Measurements from ENCODE around the gene TNFRSF4.

DNA sequence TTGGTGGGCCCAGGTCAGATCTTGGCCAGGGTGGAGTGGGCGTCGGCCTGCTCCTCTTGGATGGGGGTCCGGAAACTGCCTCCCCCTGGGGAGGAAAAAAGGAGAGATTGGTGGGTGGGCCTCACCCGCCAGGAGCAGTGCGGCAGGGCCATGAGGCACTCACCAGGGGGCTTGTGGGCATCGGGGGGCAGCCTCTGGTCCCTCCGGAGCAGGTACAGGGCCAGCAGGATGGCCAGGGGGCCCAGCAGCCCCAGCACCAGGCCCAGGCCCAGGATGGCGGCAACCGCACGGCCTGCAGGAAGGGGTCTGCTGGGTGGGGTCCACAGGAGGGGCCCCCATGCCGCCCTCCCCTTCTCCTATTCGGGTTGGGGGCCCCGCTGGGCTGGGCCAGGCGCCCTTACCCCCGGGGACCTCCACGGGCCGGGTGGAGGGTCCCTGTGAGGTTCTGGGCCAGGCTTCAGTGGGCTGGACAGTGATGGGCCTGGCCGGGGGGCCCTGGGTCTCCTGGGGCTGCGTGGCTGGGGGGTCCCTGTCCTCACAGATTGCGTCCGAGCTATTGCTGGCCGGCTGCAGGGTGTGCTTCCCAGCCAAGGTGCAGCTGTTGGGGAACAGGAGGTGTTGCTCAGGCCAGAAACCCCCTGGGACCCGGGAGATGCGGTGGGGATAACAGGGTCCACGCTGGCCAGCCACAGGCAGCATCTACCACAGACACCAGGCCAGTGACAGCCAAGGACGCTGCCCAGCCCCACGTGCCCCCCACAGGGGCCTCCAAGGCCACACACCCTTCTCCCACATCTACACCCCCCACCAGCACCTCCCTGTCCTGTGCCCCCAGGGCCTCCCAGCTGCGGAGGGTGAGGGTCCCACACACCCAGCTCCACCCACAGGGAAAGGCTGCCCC lies 2.2 kb downstream of the TNFRSF4 start:
- no peak for TF ChIP-seq SIN3A (conservative IDR thresholded peaks at IDR 0.05 in 1 of 2, IDR thresholded peaks at IDR 0.05 in 1 of 2; ENCODE audit: low read depth in 1 of 2, low read length in 2 of 2)
- no peak for TF ChIP-seq HDAC6 (IDR thresholded peaks at IDR 0.05; ENCODE audit: low read depth, low read length)
- no peak for TF ChIP-seq POLR2AphosphoS5 (IDR thresholded peaks at IDR 0.05; ENCODE audit: low read depth, low read length)
- no peak for TF ChIP-seq POLR2A (IDR thresholded peaks at IDR 0.05; ENCODE audit: control extremely low read depth in 1 of 2, low read depth in 2 of 2, low read length in 2 of 2)
- no peak for TF ChIP-seq ASH2L (IDR thresholded peaks at IDR 0.05; ENCODE audit: low read length)
- TF ChIP-seq, protein P1, sequence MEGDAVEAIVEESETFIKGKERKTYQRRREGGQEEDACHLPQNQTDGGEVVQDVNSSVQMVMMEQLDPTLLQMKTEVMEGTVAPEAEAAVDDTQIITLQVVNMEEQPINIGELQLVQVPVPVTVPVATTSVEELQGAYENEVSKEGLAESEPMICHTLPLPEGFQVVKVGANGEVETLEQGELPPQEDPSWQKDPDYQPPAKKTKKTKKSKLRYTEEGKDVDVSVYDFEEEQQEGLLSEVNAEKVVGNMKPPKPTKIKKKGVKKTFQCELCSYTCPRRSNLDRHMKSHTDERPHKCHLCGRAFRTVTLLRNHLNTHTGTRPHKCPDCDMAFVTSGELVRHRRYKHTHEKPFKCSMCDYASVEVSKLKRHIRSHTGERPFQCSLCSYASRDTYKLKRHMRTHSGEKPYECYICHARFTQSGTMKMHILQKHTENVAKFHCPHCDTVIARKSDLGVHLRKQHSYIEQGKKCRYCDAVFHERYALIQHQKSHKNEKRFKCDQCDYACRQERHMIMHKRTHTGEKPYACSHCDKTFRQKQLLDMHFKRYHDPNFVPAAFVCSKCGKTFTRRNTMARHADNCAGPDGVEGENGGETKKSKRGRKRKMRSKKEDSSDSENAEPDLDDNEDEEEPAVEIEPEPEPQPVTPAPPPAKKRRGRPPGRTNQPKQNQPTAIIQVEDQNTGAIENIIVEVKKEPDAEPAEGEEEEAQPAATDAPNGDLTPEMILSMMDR (IDR thresholded peaks at IDR 0.05; ENCODE audit: control extremely low read depth in 1 of 3, insufficient read depth in 1 of 3, low read depth in 1 of 3, low read length in 3 of 3) = no peak
